Inferior parietal cortex (tissue), 1 donor: Measurements from ENCODE around the gene KRT2.

Source experiments
- DNase-seq: peaks from one replicate; pipeline ENCODE4 v3.0.0-alpha.2; 2016; ENCODE audit errors: extremely low spot score

KRT2 gene

GRCh38 chr12:52643233-52644077 is 8.6 kb downstream of the KRT2 start:
- no peak for DNase-seq

GRCh38 chr12:52641468-52641867 is 10.5 kb downstream of the KRT2 start:
- DNase-seq, result no peak

GRCh38 chr12:52637299-52637698 is 14.7 kb downstream of the KRT2 start:
- no peak for DNase-seq

- no peak for DNase-seq
Measured at GRCh38 chr12:52636592-52637258, 15.3 kb downstream of the KRT2 start.

- DNase-seq, result no peak
Measured at GRCh38 chr12:52636189-52636588, 15.8 kb downstream of the KRT2 start.

GRCh38 chr12:52634266-52635056 is 17.6 kb downstream of the KRT2 start:
- peak; percentile 54 for DNase-seq

- DNase-seq, result no peak
Measured at GRCh38 chr12:52633383-52633782, 18.6 kb downstream of the KRT2 start.

GRCh38 chr12:52632656-52633055 is 19.4 kb downstream of the KRT2 start:
- no peak for DNase-seq

GRCh38 chr12:52631676-52632459 is 20.1 kb downstream of the KRT2 start:
- DNase-seq, result no peak

GRCh38 chr12:52631264-52631663 is 20.7 kb downstream of the KRT2 start:
- no peak for DNase-seq

GRCh38 chr12:52630599-52631200 is 21.3 kb downstream of the KRT2 start:
- no peak for DNase-seq

GRCh38 chr12:52630008-52630500 is 22.0 kb downstream of the KRT2 start:
- no peak for DNase-seq

GRCh38 chr12:52629281-52630007 is 22.6 kb downstream of the KRT2 start:
- no peak for DNase-seq

- no peak for DNase-seq
Measured at GRCh38 chr12:52628841-52629240, 23.2 kb downstream of the KRT2 start.

- no peak for DNase-seq
Measured at GRCh38 chr12:52628111-52628507, 23.9 kb downstream of the KRT2 start.

GRCh38 chr12:52627395-52628110 is 24.5 kb downstream of the KRT2 start:
- DNase-seq, result no peak

- no peak for DNase-seq
Measured at GRCh38 chr12:52622349-52622748, 29.7 kb downstream of the KRT2 start.

- no peak for DNase-seq
Measured at GRCh38 chr12:52618866-52619265, 33.1 kb downstream of the KRT2 start.

GRCh38 chr12:52618216-52618615 is 33.8 kb downstream of the KRT2 start, which contains the start of gene KRT73:
Gene KRT73 (minus strand): TSS chr12:52618559. CDS start chr12:52618524, 35 bp downstream.
- DNase-seq, result no peak

GRCh38 chr12:52617403-52617785 is 34.6 kb downstream of the KRT2 start:
- no peak for DNase-seq
